Measurements from ENCODE around the gene C17orf67.

DNA sequence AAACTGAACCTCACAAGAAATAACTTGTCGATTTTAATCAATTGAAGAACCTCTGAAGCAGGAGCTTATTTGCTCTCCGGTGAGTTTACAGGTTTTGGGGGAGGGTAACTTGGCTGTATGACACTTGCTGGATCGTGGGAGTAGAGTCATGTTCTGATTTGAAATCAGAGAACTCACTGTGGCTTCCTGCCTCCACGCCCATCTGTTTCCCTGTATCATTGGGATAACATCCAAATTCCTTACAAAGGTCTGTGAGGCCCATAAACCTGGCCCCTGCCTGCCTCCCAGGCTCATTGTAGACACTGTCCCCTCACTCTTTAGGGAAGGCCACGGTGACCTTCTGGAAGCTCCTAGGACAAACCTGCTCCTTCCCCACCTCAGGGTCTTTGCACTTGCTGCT lies 48.3 kb downstream of the C17orf67 start:
- no peak for TF ChIP-seq CTCF (IDR thresholded peaks at IDR 0.05)
- TF ChIP-seq POLR2A (IDR thresholded peaks at IDR 0.05): no peak
